DMS53 treated with DMSO at 0.1 percent for 48 hours (cell line): ENCODE results near the gene TUBB8B.
"Not testable (repeated sequence)": the region's sequence is repeated elsewhere in the genome, so short reads cannot be mapped to it uniquely, and the experiment has no call there.

Experiments
- DNase-seq: peaks from one replicate; lab custom pipeline; 2025; ENCODE audit not compliant: unreplicated experiment; lab: John Stamatoyannopoulos, UW

The TUBB8B gene

DNA sequence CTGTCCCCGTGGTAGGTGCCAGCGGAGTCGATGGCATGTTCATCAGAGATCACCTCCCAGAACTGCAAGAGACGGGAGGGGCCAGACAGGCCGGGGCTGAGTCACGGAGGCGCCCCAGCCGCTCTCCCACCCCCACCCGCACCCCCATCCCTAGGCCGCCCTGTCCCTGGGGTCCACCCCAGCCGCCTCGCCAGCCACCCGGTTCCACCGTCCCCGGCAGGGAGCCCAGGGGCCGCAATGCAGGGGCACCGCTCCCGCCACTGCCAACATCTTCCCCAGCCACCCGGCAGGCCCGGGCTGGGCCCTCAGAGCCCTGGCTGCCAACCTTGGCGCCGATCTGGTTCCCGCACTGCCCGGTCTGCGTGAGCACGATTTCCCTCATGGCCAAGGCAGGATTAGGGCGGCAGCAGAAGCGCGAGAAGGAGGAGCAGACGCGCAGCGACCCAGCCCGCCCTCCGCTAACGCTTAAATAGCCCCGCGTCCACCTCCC is at the start of gene TUBB8B:
TSS of gene TUBB8B (minus strand) at position 440 of the 490 bp plus-strand sequence. CDS start at position 382, 58 bp downstream.
- DNase-seq = not testable (repeated sequence)

DNA sequence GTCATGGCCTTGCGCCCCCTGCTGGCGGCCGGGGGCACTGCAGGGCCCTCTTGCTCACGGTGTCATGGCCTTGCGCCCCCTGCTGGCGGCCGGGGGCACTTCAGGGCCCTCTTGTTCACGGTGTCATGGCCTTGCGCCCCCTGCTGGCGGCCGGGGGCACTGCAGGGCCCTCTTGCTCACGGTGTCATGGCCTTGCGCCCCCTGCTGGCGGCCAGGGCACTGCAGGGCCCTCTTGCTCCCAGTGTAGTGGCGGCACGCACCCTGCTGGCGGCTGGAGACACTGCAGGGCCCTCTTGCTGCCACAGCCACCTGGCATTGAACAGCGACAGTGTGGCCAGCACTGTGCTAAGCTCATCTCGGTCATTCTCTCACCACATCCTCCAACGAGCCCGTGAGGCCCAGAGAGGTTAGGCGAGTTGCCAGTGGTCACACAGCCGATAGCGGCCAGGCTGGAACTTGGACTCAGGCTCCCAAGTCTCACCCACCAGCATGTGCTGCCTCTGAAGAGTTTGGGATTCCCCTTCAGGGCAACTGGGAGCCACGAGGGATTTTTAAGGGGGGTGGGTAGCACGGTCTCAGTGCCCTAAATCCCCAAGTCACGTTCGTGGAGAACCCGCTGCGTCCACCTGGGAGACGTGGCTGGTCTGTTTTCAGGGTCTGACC is 48.0 kb upstream of the TUBB8B start:
- DNase-seq = not testable (repeated sequence)

DNA sequence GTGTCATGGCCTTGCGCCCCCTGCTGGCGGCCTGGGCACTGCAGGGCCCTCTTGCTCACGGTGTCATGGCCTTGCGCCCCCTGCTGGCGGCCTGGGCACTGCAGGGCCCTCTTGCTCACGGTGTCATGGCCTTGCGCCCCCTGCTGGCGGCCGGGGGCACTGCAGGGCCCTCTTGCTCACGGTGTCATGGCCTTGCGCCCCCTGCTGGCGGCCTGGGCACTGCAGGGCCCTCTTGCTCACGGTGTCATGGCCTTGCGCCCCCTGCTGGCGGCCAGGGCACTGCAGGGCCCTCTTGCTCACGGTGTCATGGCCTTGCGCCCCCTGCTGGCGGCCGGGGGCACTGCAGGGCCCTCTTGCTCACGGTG is 47.3 kb upstream of the TUBB8B start:
- DNase-seq = not testable (repeated sequence)

GRCh38 chr18:96101-96766 is 46.8 kb upstream of the TUBB8B start:
- DNase-seq = not testable (repeated sequence)

- DNase-seq = not testable (repeated sequence)
Measured at GRCh38 chr18:95580-95979, 46.2 kb upstream of the TUBB8B start.

GRCh38 chr18:93897-94408 is 44.5 kb upstream of the TUBB8B start:
- DNase-seq = not testable (repeated sequence)

- DNase-seq = peak; percentile 7
Measured at GRCh38 chr18:91561-91960, 42.1 kb upstream of the TUBB8B start.

- DNase-seq = not testable (repeated sequence)
Measured at GRCh38 chr18:90396-91193, 41.2 kb upstream of the TUBB8B start.

DNA sequence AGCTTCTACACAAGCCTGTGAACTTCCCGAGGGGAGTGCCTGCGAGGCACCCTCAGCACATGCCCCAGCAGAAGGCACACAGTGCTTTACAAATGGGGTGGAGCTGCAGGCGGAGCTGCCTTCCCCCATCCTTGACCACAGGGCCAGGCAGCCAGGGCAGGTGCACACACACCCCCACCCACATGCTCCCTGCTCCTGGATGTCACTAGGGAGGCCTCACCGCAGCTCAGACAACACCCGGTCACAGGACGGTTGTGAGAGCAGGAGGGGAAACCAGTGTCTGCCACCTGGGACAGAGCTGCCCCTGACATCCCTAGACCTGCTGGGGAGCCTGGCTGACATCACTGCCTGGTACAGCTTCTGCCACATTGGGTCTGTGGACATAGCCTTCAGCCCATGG is 39.7 kb upstream of the TUBB8B start:
- DNase-seq = not testable (repeated sequence)

DNA sequence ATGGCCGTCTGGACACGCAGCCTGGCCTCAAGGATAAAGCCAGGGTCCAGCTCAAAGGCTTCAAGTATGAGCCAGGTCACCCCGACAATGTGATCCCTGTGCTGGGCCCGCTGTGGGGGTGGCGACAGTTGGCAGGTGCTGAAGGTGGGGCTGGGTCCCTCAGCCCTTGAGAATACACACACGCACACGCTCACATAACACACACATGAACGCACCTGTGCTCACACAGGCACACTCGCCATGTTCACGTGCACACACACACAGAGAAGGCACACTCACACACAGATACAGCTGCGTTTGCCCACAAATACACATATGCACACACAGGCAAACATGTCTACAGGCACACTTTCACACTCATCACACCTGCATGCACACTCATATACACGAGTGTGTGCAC is 35.4 kb upstream of the TUBB8B start:
- DNase-seq = not testable (repeated sequence)

GRCh38 chr18:82626-83209 is 33.3 kb upstream of the TUBB8B start:
- DNase-seq = not testable (repeated sequence)

DNA sequence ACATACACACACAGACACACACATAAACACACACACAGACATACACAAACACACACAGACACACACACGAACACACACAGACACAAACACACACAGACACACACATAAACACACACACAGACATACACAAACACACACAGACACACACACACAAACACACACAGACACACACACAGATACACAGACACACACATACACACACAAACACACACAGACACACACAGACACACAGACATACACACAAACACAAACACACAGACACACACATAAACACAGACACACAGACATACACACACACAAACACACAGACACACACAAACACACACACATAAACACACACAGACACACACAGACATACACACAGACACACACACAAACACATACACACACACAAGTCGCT is 31.5 kb upstream of the TUBB8B start:
- DNase-seq = not testable (repeated sequence)

GRCh38 chr18:80202-80601 is 30.8 kb upstream of the TUBB8B start:
- DNase-seq = not testable (repeated sequence)

DNA sequence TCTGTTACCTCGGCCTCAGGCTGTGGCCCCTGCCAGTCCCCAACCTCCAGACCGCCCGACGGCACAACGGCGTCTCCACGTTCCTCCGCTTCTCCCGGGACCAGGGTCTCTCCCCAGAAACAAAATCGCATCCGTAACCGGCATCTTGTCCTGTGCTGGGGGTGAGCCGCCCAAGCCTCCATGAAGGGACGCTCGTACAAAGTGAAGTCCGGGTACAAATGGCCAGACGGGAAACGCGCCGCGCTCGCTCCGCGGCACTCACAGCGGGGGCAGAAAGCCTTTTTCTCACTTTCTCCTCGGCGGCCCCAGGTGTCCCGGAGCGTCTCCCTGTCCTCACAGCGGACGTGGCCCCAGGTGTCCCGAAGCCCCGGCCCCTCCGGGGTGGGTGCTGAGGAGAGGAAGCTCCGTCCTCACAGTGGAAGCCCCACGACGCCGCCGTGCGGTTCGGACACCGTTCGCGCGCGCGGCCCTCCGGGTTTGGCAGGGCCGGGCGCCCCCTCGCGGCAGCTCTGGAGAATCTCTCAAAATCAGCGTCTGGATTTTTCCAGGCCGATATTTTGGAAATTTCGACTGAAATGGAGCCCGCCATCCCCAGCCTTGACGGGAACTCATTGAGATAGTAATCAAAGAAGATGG is 26.2 kb upstream of the TUBB8B start:
- not testable (repeated sequence) for DNase-seq

GRCh38 chr18:73181-73777 is 23.9 kb upstream of the TUBB8B start:
- DNase-seq = not testable (repeated sequence)

- DNase-seq = not testable (repeated sequence)
Measured at GRCh38 chr18:67701-68100, 18.3 kb upstream of the TUBB8B start.

DNA sequence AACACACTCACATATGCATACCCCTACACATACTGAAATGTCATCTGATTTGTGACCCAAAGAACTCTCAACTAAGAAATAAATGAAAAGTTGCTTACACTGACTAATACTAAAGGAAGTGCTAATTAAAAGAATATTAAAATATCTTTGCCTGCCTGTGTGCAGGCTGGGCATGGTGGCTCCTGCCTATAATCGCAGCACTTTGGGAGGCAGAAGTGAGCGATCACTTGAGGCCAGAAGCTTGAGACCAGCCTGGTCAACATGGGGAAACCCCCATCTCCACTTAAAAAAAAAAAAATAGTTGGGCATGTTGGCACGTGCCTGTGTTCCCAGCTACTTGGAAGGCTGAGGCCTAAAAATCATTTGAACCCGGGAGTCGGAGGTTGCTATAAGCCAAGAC is 14.9 kb upstream of the TUBB8B start:
- not testable (repeated sequence) for DNase-seq

GRCh38 chr18:63656-64055 is 14.2 kb upstream of the TUBB8B start:
- not testable (repeated sequence) for DNase-seq

DNA sequence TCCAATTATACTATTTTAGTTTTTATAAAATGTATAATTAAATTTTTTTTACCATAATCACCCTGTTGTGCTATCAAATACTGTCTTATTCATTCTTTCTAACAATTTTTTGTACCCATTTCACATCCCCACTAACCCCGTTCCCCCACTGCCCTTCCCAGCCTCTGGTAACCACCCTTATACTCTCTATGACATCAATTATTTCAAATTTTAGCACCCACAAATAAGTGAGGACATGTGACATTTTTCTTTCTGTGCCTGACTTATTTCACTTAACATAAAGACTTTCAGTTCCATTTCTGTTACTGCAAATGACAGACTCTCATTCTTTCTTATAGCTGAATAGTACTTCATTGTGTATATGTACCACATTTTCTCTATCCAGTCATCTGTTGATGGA is 5.0 kb upstream of the TUBB8B start:
- DNase-seq = not testable (repeated sequence)

- not testable (repeated sequence) for DNase-seq
Measured at GRCh38 chr18:48696-49095, 719 bp downstream of the TUBB8B start.
